Nephron progenitor cell (in vitro differentiated cells): Measurements from ENCODE around the gene EFNA2.
A peak's percentile ranks its signal among the peaks of the same experiment; 100 is the strongest.

Source experiments
- DNase-seq: peaks from one replicate; pipeline ENCODE4 v3.0.0; 2021
- H3K27ac Mint-ChIP-seq: 2 replicates; pipeline ENCODE4 v1.8.0; 2021; ENCODE audit warnings: mild to moderate bottlenecking, moderate library complexity, mixed read lengths
- H3K27me3 Mint-ChIP-seq: 2 replicates; pipeline ENCODE4 v1.8.0; 2021; ENCODE audit warnings: mild to moderate bottlenecking, low read depth, mixed read lengths; ENCODE audit not compliant: poor library complexity
- H3K36me3 Mint-ChIP-seq: 2 replicates; pipeline ENCODE4 v1.8.0; 2021; ENCODE audit warnings: low read depth, mixed read lengths
- H3K4me1 Mint-ChIP-seq: 2 replicates; pipeline ENCODE4 v1.8.0; 2021; ENCODE audit warnings: mixed read lengths
- H3K4me3 Mint-ChIP-seq: 2 replicates; pipeline ENCODE4 v1.8.0; 2021; ENCODE audit warnings: mild to moderate bottlenecking, moderate library complexity, mixed read lengths
- H3K9me3 Mint-ChIP-seq: 2 replicates; pipeline ENCODE4 v1.8.0; 2021; ENCODE audit warnings: mild to moderate bottlenecking, moderate library complexity, mixed read lengths
- CTCF ChIP-seq: fragments of 200-600 bp; sonication (generic); IDR thresholded peaks from 2 replicates; pipeline ENCODE4 v1.5.0; 2021; ENCODE audit warnings: antibody characterized with exemption

The EFNA2 gene

GRCh38 chr19:1284979-1285736, 515 bp upstream of the EFNA2 start:
- Mint-ChIP-seq H3K4me1 (peaks cover 16% of the 10 kb centered on the region), H3K36me3 (no peaks in the 10 kb centered on the region), H3K27me3 (peaks cover 18% of the 10 kb centered on the region), H3K4me3 (peak overlapping the region; percentile 79), H3K27ac (no peak overlapping the region), H3K9me3 (no peaks in the 10 kb centered on the region)
- DNase-seq, result peak; percentile 37
- no peak for TF ChIP-seq CTCF

GRCh38 chr19:1286487-1287353, 1.0 kb downstream of the EFNA2 start:
- DNase-seq, result no peak
- Mint-ChIP-seq H3K27ac (no peak overlapping the region), H3K4me3 (peak overlapping the region; percentile 86), H3K36me3 (no peaks in the 10 kb centered on the region), H3K4me1 (peaks cover 11% of the 10 kb centered on the region), H3K9me3 (no peaks in the 10 kb centered on the region), H3K27me3 (peaks cover 14% of the 10 kb centered on the region)
- TF ChIP-seq CTCF, result no peak

GRCh38 chr19:1287354-1288225, 1.9 kb downstream of the EFNA2 start:
- Mint-ChIP-seq H3K9me3 (no peaks in the 10 kb centered on the region), H3K4me3 (peak overlapping the region; percentile 86), H3K27me3 (peaks cover 18% of the 10 kb centered on the region), H3K27ac (no peak overlapping the region), H3K36me3 (no peaks in the 10 kb centered on the region), H3K4me1 (peaks cover 15% of the 10 kb centered on the region)
- TF ChIP-seq CTCF, result no peak
- DNase-seq, result peak; percentile 53

GRCh38 chr19:1288226-1288612, 2.5 kb downstream of the EFNA2 start:
- Mint-ChIP-seq H3K36me3 (no peaks in the 10 kb centered on the region), H3K4me1 (peaks cover 15% of the 10 kb centered on the region), H3K27ac (no peak overlapping the region), H3K4me3 (peak overlapping the region; percentile 64), H3K9me3 (no peaks in the 10 kb centered on the region), H3K27me3 (peaks cover 19% of the 10 kb centered on the region)
- DNase-seq, result no peak
- no peak for TF ChIP-seq CTCF

- no peak for TF ChIP-seq CTCF
- no peak overlapping the region for H3K4me3 Mint-ChIP-seq
- peaks cover 15% of the 10 kb centered on the region for H3K4me1 Mint-ChIP-seq
- H3K36me3 Mint-ChIP-seq, result no peaks in the 10 kb centered on the region
- H3K9me3 Mint-ChIP-seq, result no peaks in the 10 kb centered on the region
- H3K27ac Mint-ChIP-seq, result no peak overlapping the region
- peaks cover 15% of the 10 kb centered on the region for H3K27me3 Mint-ChIP-seq
- no peak for DNase-seq
These were observed 3.4 kb downstream of the EFNA2 start for GRCh38 chr19:1288833-1289685.
